CD1c-positive myeloid dendritic cell (primary cell): ENCODE results near the gene SOX3.

ENCODE experiments used
- DNase-seq: peaks from one replicate; pipeline ENCODE4 v3.0.0-alpha.2; 2016; ENCODE audit errors: extremely low spot score

The SOX3 gene

DNA sequence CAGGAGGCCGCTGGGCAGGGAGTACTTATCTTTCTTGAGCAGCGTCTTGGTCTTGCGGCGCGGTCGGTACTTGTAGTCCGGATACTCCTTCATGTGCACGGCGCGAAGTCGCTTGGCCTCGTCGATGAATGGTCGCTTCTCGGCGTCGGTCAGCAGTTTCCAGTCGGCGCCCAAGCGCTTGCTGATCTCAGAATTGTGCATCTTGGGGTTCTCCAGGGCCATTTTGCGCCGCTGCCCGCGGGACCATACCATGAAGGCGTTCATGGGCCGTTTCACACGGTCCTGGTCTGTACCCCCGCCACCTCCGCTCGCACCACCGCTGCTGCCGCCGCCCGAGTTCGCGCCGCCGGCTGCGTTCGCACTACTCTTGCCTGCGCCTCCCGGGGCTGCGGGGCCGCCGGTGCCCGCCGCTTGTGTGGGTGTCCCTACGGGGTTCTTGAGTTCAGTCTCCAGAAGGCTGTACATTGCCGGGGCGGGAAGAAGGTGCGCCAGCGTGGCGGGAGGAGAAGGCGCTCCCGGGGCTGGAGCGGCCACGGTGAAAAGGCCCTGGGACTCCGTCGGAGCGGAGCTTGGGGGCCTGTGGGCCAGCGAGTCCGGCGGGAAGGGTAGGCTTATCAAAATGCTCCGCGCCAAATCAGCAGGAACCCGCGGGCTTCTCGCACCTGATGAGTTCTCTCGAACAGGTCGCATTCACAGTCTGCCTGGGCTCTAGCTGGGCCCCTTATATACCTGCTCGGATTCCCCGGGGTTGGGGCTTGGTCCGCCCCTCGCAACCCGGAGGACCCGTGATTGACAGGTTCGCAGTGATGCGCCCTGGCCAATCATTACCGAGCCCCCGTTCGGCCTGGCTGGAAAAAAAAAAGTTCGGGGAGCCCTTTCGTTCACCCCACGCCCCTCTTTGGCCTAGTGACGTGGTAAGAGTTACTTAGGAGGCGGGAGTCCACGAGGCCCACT lies at the start of gene SOX3:
Gene SOX3, minus strand, starts transcription at position 699 of the 954 bp plus-strand sequence. Its CDS starts 9 bp downstream, at position 690.
- no peak for DNase-seq

- no peak for DNase-seq
These were observed 44.1 kb upstream of the SOX3 start for GRCh38 chrX:140548985-140549384.

- DNase-seq: no peak
These were observed 21.3 kb upstream of the SOX3 start for GRCh38 chrX:140526171-140526570.

DNA sequence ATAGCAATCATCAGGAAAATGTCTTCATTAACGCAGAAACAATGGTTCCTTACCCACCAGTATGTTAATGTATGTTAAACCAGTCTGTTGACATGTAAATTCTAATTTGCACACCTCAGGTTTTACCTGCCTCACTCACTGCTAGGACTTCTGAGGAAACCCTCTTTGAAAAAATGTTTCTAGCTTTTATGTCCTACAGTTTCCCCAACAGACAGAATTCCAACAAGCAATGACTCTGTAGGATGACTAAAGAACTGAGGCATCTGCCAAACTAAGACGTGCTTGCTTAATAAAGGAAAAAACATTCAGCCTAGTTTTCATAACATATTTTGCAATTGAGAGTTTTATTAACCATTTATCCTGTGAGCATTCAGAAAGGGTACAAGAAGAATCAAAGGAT lies 20.6 kb upstream of the SOX3 start:
- DNase-seq: no peak

DNA sequence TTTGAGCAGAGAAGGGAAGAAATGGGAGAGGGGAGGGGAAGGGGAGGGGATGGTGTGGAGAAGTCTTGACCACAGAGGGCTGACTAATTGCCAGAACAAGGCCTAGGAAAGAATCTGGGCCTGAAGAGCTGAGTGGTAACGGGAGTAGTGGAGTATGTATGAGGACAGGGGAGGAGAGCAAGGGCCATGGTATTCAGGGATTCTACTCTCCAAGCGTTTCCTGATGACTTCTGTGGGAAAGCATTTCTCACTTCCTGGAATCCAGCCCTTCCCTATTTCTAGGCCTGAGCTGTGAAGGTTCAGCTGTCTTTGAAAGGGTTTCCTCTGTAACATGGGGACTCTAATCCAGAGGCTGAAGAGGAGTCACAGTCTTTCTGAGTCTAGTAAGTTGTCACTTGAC lies 19.7 kb upstream of the SOX3 start:
- DNase-seq: no peak

- DNase-seq: no peak
These were observed 16.5 kb upstream of the SOX3 start for GRCh38 chrX:140521393-140521792.

- DNase-seq: no peak
These were observed 9.7 kb upstream of the SOX3 start for GRCh38 chrX:140514554-140514953.

- no peak for DNase-seq
These were observed 6.0 kb upstream of the SOX3 start for GRCh38 chrX:140510895-140511295.

DNA sequence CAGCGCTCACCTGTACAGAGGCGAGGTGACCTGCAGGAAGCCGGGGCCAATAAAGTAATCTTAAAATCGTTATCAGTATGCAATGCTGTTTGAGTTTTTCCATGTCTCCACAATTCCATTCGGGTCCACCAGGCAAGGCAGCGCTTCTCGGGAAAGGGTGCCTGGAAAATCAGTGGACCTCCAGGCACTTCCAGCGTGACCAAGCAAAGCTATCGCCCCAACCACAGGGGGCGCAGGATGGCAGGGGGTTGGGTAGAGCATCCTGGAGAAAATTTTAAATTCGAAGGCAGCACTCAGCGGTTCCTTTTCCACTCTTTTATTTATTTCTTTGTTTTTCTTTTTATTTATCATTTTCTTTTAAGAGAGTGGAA lies 5.4 kb upstream of the SOX3 start:
- no peak for DNase-seq

GRCh38 chrX:140509468-140510305 lies 4.8 kb upstream of the SOX3 start:
- DNase-seq: no peak

- no peak for DNase-seq
These were observed 4.1 kb upstream of the SOX3 start for GRCh38 chrX:140508958-140509357.

DNA sequence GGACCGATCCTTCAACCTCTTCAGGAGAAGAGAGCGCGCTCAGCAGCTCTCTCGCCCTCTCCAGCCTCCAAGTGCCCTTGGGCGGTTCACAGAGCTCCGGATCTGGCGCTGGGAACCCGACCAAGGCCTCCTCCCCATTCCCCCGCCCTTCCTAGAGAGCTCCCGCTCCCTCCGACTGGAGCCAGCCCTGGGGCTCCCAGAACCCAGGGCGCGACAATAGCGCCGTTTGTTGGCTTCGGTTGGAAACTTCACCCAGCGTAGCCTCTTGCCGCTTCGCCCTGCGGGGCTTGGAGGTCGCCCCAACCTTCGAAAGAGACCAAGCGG lies 3.1 kb upstream of the SOX3 start:
- no peak for DNase-seq

DNA sequence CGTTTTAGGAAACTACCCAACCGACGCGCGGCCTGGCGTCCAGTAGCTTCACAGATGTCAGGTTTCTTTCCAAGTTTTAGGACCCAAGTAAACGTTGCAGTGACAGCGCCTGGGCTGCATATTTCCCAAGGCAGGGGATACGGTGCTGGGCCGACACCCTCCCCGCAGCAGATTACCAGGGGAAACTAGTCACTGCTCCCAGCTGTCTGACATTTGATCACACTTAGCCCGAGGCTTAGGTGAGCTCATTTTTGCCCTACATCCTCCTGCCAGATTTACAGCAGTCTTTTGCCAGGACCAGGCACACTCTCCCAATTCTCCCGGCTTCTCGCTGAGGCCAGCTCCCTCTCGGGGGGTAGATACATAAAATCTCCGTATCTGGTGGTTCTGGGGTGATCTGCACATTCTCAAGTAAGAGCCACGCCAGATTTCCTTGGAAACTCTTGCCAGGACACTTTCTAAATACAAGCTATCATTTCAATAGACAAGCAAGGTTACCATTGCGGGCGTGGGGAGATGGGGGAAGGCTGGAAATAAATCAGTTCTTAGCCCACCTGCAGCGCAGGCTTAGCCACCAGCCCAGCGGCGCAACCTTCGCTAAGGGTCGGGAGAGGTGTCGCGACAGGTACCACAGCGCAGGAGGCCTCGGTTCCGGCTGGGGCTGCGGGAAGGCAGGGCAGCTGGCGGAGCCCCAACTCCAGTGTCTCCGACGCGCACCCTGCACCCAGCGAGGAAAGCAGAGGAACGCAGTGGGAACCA lies 2.5 kb upstream of the SOX3 start:
- no peak for DNase-seq

DNA sequence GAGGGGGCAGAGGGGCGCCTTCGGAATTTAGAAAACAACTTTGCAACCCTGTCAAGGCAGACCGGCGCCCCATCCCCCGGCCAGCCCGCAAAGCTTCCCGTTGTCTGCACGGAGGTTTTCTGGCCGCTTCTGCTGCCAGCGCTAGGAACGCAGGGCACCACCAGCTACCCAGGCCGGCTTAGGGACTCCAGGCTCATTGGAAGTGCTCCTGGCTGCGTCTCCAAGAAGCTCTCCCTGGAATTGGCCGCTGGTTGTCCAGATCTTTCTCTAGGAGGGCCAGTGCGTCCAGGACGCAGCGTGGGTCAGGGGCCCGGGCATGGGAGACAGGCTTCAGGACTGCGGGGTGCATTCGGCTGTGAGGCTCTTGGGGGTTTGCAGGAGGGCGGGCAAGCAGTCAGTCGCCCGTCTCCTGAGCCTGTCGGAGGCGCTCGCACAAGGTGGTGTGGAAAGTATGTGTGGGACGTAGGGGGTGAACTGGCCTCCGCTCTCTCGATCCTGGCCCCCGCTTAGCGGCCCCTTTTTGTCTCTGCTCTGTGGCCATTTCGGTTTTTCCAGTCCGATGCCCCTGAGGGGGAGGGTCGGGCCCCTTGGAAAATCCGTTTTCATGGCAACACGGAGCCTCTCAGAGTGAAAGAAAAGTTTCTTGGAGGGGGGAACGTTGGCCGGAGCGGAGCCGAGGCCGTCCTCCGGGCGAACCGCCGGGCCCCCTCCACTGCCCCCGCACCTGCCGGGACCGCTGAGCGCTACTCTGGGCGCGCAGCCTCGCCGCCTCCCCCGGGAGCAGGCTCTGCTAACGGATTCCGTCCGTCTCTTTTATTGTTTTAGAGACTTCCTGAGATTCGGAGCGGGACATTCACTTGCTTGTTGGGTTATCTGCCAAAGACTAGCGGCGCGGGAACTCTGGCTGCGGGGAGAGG lies 810 bp upstream of the SOX3 start:
- DNase-seq: no peak

- DNase-seq: no peak
These were observed 1.0 kb downstream of the SOX3 start for GRCh38 chrX:140503714-140504351.

- no peak for DNase-seq
These were observed 1.6 kb downstream of the SOX3 start for GRCh38 chrX:140503238-140503601.

DNA sequence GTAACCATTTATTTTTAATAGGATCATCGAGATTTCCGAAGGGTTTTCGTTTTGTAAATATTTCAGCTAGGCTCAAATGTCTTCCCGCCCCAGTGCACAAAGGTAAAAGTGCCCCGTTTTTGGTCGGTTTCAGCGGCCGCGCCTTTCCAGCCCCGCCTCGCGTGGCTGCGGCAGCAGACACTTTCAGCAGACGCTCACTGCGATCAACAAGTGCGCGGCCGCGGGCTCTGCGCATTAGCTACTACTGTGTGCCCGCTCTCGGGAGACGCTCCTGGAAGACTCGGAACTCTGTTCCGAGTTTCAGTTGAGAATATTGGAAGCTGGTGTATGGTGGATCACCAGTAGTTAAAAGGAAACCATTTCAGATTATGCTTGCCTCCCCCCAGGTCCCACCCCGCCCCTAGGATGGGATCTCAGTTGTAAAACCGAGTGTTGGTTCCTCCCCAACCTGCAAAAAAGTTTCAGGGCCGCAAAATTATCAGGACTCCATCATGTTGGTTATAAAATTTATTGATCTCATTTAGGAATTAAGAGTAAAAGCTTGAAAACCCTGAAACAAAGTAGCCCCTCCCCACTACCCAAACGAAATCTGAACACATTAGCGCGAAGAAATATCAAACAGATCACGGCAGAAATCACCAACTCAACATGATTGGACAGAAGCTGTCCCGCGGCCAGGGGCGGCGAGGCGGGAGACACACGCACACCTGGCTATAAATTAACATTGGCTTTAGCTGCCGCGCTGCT lies 2.2 kb downstream of the SOX3 start:
- DNase-seq: no peak

GRCh38 chrX:140501940-140502468 lies 2.9 kb downstream of the SOX3 start:
- no peak for DNase-seq

DNA sequence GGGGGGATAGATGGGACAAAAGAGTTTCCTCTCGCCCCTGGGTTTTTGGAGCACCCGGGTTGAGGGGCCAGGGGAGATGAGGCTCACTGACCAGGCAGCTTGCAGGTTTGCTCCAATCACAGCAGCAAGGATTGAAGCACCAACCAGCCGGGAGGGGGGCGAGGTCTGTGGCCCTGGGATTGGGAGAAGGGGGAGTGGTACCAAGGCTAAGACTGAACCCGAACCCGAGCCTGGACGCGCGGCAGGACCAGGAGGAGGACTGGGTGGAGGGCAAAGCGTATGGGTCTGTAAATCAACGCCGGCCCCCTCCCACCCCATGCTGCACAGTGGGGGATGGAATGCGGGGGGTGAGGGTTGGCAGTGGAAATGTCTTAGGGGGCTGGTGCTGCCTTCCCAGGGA lies 3.5 kb downstream of the SOX3 start:
- no peak for DNase-seq

- no peak for DNase-seq
These were observed 4.4 kb downstream of the SOX3 start for GRCh38 chrX:140500441-140500840.
